Panc1 (cell line): Measurements from ENCODE around the gene RWDD1.

ENCODE experiments used
- CTCF ChIP-seq: fragments of 450-650 bp; IDR thresholded peaks from 2 replicates; pipeline ENCODE4 v1.5.1; 2017; ENCODE audit warnings: mild to moderate bottlenecking
- POLR2AphosphoS5 ChIP-seq: IDR thresholded peaks from 2 replicates; pipeline ENCODE4 v1.6.1; 2012; ENCODE audit warnings: mild to moderate bottlenecking, low read depth, low read length, moderate library complexity
- REST ChIP-seq, 2 experiments: IDR thresholded peaks; 2 replicates each; pipeline ENCODE4 v1.6.1; 2011 to 2012; ENCODE audit warnings: low read depth in 2 of 2, control low read depth in 1 of 2, low read length in 1 of 2, mild to moderate bottlenecking in 1 of 2, moderate library complexity in 1 of 2; ENCODE audit not compliant: insufficient read depth in 1 of 2
- SIN3A ChIP-seq: IDR thresholded peaks from 2 replicates; pipeline ENCODE4 v1.6.1; 2012; ENCODE audit warnings: low read depth, mild to moderate bottlenecking, low read length, moderate library complexity, borderline replicate concordance; ENCODE audit not compliant: insufficient read depth

- TF ChIP-seq CTCF (no peak), POLR2AphosphoS5 (no peak), REST (IDR thresholded peaks at IDR 0.05; ENCODE audit: insufficient read depth in 1 of 2, low read depth in 2 of 2, low read length in 1 of 2) (no peak), SIN3A (no peak)
Observed at GRCh38 chr6:116631379-116631990, 60.2 kb downstream of the RWDD1 start.
